Measurements from ENCODE around the gene PPM1E.

The PPM1E gene

GRCh38 chr17:58968426-58969061 is 212.9 kb downstream of the PPM1E start:
- TF ChIP-seq, protein P1, sequence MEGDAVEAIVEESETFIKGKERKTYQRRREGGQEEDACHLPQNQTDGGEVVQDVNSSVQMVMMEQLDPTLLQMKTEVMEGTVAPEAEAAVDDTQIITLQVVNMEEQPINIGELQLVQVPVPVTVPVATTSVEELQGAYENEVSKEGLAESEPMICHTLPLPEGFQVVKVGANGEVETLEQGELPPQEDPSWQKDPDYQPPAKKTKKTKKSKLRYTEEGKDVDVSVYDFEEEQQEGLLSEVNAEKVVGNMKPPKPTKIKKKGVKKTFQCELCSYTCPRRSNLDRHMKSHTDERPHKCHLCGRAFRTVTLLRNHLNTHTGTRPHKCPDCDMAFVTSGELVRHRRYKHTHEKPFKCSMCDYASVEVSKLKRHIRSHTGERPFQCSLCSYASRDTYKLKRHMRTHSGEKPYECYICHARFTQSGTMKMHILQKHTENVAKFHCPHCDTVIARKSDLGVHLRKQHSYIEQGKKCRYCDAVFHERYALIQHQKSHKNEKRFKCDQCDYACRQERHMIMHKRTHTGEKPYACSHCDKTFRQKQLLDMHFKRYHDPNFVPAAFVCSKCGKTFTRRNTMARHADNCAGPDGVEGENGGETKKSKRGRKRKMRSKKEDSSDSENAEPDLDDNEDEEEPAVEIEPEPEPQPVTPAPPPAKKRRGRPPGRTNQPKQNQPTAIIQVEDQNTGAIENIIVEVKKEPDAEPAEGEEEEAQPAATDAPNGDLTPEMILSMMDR (IDR thresholded peaks at IDR 0.05; ENCODE audit: insufficient read depth, missing control alignments): no peak
- FAIRE-seq: peak; percentile 84

DNA sequence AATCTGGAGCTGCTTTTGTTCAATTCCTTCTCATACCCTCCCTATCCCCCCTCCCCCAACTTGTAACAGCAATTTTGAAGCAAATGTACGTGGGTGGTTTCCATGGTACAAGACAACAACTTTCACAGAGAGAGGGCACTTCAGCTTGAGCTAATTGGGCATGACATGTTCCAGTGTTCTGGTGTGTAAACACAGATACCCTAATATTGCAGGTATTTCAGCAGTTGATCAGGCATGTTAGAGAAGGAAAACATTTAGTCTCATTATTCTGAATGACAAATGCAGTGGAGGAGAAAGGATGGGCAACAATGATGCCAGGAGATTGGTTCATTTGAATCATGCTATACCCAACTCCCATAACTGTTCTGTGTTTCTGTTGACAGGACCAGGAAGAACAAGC is 213.5 kb downstream of the PPM1E start:
- DNase-seq (ENCODE audit: insufficient read length, low spot score) (no peak), FAIRE-seq (peak; percentile 16)
- TF ChIP-seq, protein P1 (IDR thresholded peaks at IDR 0.05; ENCODE audit: insufficient read depth, missing control alignments): no peak

More at GRCh38 chr17:58968426-58969061, 212.9 kb downstream of the PPM1E start:
- DNase-seq (ENCODE audit: insufficient read length, low spot score): no peak

- TF ChIP-seq, protein P1 (IDR thresholded peaks at IDR 0.05; ENCODE audit: insufficient read depth, missing control alignments): no peak
- no peak for FAIRE-seq
- no peak for DNase-seq (ENCODE audit: insufficient read length, low spot score)
Measured at GRCh38 chr17:58969612-58970011, 214.0 kb downstream of the PPM1E start.

DNA sequence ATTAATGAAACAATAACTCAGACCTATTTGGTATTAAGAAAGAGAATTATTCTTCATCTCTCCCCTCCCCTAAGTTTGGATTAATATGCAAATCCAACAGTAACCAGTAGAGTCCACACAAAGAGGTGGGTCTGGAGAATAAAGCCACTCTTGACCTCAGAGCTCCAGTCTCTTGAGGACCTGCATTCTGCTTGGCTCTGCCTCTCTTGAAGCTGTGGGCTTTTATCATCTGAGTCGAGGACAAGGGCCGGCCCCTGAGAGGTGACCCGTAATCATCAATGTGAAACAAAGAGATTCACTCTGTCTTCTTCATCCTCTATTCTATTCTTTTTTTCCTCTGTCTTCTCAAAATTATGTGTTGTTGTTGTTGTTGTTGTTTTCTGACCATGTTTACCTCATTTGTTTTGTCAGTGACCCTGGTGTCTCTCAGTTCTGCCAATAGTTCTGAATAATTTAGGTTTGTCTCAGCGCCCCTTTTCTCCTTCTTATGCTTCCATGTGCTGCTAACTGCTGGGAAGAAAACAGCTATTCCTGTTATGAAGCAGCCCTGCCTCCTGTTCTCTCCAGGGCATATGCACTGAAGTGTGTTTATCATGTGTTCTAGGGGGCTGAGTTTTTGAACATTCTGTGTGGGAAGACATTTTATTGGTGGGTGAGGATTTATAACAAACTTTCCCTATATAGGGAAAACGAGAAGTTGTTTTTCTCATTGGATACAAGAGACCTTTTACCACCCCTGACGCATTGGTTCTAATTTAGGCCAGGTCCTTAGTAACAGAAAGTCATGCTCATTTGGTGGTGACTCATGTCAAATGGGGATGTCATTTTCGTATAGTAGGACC is 215.2 kb downstream of the PPM1E start:
- peak; percentile 81 for FAIRE-seq
- no peak for DNase-seq (ENCODE audit: insufficient read length, low spot score)
- TF ChIP-seq, protein P1 (IDR thresholded peaks at IDR 0.05; ENCODE audit: insufficient read depth, missing control alignments): no peak

- TF ChIP-seq, protein P1 (IDR thresholded peaks at IDR 0.05; ENCODE audit: insufficient read depth, missing control alignments): no peak
- DNase-seq (ENCODE audit: insufficient read length, low spot score): no peak
- FAIRE-seq: no peak
Measured at GRCh38 chr17:58974354-58974753, 218.7 kb downstream of the PPM1E start.

- DNase-seq (ENCODE audit: insufficient read length, low spot score): no peak
- TF ChIP-seq, protein P1 (IDR thresholded peaks at IDR 0.05; ENCODE audit: insufficient read depth, missing control alignments): no peak
- FAIRE-seq: no peak
Measured at GRCh38 chr17:58976541-58976940, 220.9 kb downstream of the PPM1E start.

Measured in D721Med (cell line).